ENCODE measurements around the gene MEIS2.

MEIS2 gene

DNA sequence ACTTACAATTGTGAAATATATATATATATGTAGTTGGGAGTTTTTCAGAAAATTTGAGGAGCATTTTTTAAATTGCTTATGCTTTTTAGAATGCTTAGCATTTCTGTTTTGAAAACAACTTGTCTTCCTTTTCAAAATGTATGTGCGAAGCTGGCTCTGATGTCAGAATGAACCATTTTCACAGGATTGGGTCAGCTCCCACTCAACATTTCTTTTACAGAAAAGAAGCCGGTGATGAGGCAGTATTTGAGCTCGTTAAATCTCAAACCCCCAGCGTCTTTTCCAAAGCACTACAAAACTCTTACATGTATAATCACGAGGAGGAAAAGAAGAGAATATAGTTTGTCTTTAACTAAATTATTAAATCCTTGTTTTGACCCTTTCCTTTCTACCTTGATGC is 225.4 kb downstream of the MEIS2 start:
- no peak for FAIRE-seq
- no peak for TF ChIP-seq POLR2A (IDR thresholded peaks at IDR 0.05; ENCODE audit: low read depth, low read length)
- TF ChIP-seq TAF1 (IDR thresholded peaks at IDR 0.05; ENCODE audit: borderline replicate concordance, low read depth, low read length) = no peak
- TF ChIP-seq POLR2AphosphoS5 (IDR thresholded peaks at IDR 0.05; ENCODE audit: low read depth, low read length) = no peak
- DNase-seq (ENCODE audit: insufficient read length) = no peak

GRCh38 chr15:36867436-36867835 is 232.9 kb downstream of the MEIS2 start:
- no peak for FAIRE-seq
- TF ChIP-seq TAF1 (IDR thresholded peaks at IDR 0.05; ENCODE audit: borderline replicate concordance, low read depth, low read length) (no peak), POLR2AphosphoS5 (IDR thresholded peaks at IDR 0.05; ENCODE audit: low read depth, low read length) (no peak), POLR2A (IDR thresholded peaks at IDR 0.05; ENCODE audit: low read depth, low read length) (no peak)
- DNase-seq (ENCODE audit: insufficient read length) = no peak

- FAIRE-seq = no peak
- DNase-seq (ENCODE audit: insufficient read length) = no peak
- TF ChIP-seq POLR2AphosphoS5 (IDR thresholded peaks at IDR 0.05; ENCODE audit: low read depth, low read length) = no peak
- no peak for TF ChIP-seq TAF1 (IDR thresholded peaks at IDR 0.05; ENCODE audit: borderline replicate concordance, low read depth, low read length)
- TF ChIP-seq POLR2A (IDR thresholded peaks at IDR 0.05; ENCODE audit: low read depth, low read length) = no peak
Measured at GRCh38 chr15:36866896-36867295, 233.5 kb downstream of the MEIS2 start.

DNA sequence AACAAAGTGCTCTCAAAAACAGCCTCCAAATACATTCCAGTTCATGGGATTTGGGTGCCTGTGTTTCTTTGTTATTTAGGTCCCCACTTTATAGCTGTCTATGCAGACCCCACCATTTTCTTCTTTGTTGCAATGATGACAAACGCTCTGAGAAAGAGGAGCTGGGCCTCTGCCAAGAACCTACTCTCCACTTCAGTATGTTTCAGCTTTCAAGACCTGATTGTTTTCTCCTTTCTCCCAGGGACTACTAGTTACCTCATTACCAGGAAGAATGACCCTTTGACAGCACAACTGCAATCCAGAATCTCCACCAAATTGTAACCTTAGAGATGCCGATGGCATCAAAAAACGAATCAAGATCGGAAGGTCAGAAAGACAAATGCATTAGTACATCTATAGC is 236.8 kb downstream of the MEIS2 start:
- DNase-seq (ENCODE audit: insufficient read length) (no peak), FAIRE-seq (no peak)
- no peak for TF ChIP-seq POLR2A (IDR thresholded peaks at IDR 0.05; ENCODE audit: low read depth, low read length)
- TF ChIP-seq TAF1 (IDR thresholded peaks at IDR 0.05; ENCODE audit: borderline replicate concordance, low read depth, low read length) = no peak
- no peak for TF ChIP-seq POLR2AphosphoS5 (IDR thresholded peaks at IDR 0.05; ENCODE audit: low read depth, low read length)

DNA sequence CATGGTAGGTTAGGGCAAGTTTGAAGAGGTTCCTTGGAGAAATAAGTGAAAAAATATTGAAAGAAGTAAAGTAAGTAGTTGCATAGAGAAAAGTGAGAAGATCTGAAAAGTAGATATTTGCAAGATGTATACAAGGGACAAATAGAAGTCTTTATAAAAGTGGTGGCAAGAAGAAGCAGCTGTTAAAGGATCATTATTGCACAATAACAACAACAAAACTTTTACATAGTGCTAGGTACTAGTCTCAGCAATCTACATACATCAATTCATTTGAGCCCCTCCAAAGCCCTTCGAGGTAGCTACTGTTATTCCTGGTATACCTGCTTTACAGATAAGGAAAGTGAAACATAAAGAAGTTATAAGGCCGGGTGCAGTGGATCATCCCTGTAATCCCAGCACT is 239.6 kb downstream of the MEIS2 start:
- FAIRE-seq (no peak), DNase-seq (ENCODE audit: insufficient read length) (no peak)
- no peak for TF ChIP-seq TAF1 (IDR thresholded peaks at IDR 0.05; ENCODE audit: borderline replicate concordance, low read depth, low read length)
- TF ChIP-seq POLR2A (IDR thresholded peaks at IDR 0.05; ENCODE audit: low read depth, low read length) = no peak
- TF ChIP-seq POLR2AphosphoS5 (IDR thresholded peaks at IDR 0.05; ENCODE audit: low read depth, low read length) = no peak

GRCh38 chr15:36858423-36858822 is 241.9 kb downstream of the MEIS2 start:
- DNase-seq (ENCODE audit: insufficient read length) (no peak), FAIRE-seq (no peak)
- no peak for TF ChIP-seq POLR2AphosphoS5 (IDR thresholded peaks at IDR 0.05; ENCODE audit: low read depth, low read length)
- no peak for TF ChIP-seq POLR2A (IDR thresholded peaks at IDR 0.05; ENCODE audit: low read depth, low read length)
- TF ChIP-seq TAF1 (IDR thresholded peaks at IDR 0.05; ENCODE audit: borderline replicate concordance, low read depth, low read length) = no peak

DNA sequence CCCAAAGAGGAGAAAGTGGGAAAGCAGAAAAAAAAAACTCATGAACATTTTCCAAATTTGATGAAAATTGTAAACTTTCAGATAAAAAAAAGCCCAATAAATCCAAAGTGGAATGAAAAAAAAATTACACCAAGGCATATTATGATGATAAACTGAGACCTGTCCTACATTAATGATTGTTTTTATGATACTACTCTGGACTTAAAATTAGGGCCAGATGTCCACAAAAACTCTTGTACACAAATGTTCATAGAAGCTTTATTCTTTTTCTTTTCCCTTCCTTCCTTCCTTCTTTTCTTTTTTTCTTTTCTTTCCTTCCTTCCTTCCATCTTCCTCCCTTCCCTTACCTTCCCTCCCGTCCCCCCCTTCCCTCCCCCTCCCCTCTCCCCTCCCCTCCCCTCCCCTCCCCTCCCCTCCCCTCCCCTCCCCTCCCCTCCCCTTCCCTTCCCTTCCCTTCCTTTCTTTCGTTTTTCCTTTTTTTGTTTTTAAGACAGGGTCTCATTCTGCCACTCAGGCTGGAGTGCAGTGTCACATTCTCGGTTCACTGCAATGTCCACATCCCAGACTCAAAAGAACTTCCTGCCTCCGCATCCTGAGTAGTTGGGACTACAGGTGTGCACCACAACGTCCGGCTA is 243.9 kb downstream of the MEIS2 start:
- TF ChIP-seq TAF1 (IDR thresholded peaks at IDR 0.05; ENCODE audit: borderline replicate concordance, low read depth, low read length) (no peak), POLR2A (IDR thresholded peaks at IDR 0.05; ENCODE audit: low read depth, low read length) (no peak), POLR2AphosphoS5 (IDR thresholded peaks at IDR 0.05; ENCODE audit: low read depth, low read length) (no peak)
- FAIRE-seq (no peak), DNase-seq (ENCODE audit: insufficient read length) (no peak)

DNA sequence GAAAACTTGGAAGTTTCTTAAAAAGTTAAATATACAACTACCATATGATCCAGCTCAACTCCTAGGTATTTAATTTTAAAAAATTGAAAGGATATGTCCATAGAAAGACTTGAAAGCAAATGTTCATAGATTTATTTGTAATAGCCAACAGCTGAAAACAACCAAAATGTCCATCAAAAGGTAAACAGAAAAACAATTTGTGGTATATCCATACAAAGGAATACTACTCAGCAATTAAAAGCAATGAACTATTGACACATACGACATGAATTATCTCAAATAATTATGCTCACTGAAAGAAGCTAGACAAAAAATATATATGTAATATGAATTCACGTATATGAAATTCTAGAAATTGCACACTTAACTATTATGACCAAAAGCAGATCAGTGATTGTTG is 249.5 kb downstream of the MEIS2 start:
- DNase-seq (ENCODE audit: insufficient read length) (no peak), FAIRE-seq (no peak)
- no peak for TF ChIP-seq POLR2AphosphoS5 (IDR thresholded peaks at IDR 0.05; ENCODE audit: low read depth, low read length)
- TF ChIP-seq POLR2A (IDR thresholded peaks at IDR 0.05; ENCODE audit: low read depth, low read length) = no peak
- no peak for TF ChIP-seq TAF1 (IDR thresholded peaks at IDR 0.05; ENCODE audit: borderline replicate concordance, low read depth, low read length)

- no peak for DNase-seq (ENCODE audit: insufficient read length)
- TF ChIP-seq TAF1 (IDR thresholded peaks at IDR 0.05; ENCODE audit: borderline replicate concordance, low read depth, low read length) (no peak), POLR2AphosphoS5 (IDR thresholded peaks at IDR 0.05; ENCODE audit: low read depth, low read length) (no peak), POLR2A (IDR thresholded peaks at IDR 0.05; ENCODE audit: low read depth, low read length) (no peak)
- no peak for FAIRE-seq
Measured at GRCh38 chr15:36845270-36845669, 255.1 kb downstream of the MEIS2 start.

- DNase-seq (ENCODE audit: insufficient read length) (no peak), FAIRE-seq (no peak)
- TF ChIP-seq TAF1 (IDR thresholded peaks at IDR 0.05; ENCODE audit: borderline replicate concordance, low read depth, low read length) = no peak
- TF ChIP-seq POLR2A (IDR thresholded peaks at IDR 0.05; ENCODE audit: low read depth, low read length) = no peak
- TF ChIP-seq POLR2AphosphoS5 (IDR thresholded peaks at IDR 0.05; ENCODE audit: low read depth, low read length) = no peak
Measured at GRCh38 chr15:36844534-36844998, 255.8 kb downstream of the MEIS2 start.

DNA sequence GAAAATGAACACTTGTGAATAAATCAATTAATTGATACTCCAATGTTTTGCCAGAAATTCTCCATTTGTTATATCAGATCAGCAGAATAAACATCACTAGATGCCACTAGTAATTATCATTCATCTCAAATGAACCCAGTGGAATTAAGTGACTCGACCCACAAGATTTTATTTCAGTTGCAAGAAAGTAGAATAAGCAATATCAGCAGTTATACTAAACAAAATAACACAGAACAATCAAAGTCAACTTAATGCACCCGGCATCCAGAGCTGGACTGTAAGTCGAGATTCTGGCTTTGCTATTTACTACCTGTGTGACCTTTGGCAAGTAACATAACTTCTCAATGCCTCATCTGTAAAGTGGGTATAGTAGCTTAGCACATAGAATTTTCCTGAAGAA is 256.5 kb downstream of the MEIS2 start:
- FAIRE-seq = no peak
- no peak for DNase-seq (ENCODE audit: insufficient read length)
- TF ChIP-seq TAF1 (IDR thresholded peaks at IDR 0.05; ENCODE audit: borderline replicate concordance, low read depth, low read length) (no peak), POLR2A (IDR thresholded peaks at IDR 0.05; ENCODE audit: low read depth, low read length) (no peak), POLR2AphosphoS5 (IDR thresholded peaks at IDR 0.05; ENCODE audit: low read depth, low read length) (no peak)

DNA sequence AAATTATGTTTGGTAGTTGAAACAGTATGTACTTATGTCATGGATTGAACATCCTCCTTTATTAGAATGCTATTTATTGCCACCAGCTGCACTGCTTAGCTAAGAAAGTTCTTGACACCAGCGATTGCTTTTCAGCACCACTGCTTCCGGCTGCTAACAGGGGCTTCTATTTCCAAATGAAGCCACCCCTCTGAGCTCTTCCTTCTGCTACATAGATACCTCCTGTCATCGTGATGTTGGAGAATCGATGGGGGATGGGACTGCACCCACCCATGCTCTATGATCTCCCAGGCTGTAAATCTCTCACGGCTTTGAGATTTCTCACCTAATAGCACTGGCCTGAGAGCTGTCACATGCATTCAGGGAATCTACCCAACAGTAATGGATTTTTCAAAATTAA is 259.2 kb downstream of the MEIS2 start:
- no peak for DNase-seq (ENCODE audit: insufficient read length)
- FAIRE-seq = peak; percentile 21

More for the DNA sequence above, 259.2 kb downstream of the MEIS2 start:
- TF ChIP-seq TAF1 (IDR thresholded peaks at IDR 0.05; ENCODE audit: borderline replicate concordance, low read depth, low read length) = no peak

Measured in GM12892 (cell line).